GM21515 (cell line): ENCODE results near the gene YPEL4.

ENCODE experiments used
- ATAC-seq: cut with Tn5 transposase; IDR thresholded peaks from one replicate; pipeline ENCODE4 v1.9.1; 2021; ENCODE audit not compliant: unreplicated experiment

Gene YPEL4

DNA sequence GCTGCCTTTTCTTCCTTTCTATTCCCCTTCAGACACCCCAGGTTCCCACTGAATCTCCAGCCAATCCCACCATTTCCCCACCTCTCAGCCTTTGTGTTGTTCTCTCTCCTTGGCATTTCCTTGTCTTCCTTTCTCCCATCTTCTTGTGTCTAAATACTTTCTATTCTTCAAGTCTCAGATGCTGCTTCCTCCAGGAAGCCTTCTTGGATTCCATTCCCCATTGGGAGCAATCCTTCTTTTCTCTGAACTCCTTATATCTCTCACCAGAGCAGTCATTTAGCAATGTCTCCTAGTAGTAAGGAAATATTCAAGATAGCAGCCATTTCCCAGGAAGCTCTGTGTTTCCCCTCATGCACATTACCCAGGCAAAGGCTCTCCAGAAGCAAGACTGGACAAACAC is 15.4 kb downstream of the YPEL4 start:
- no peak for ATAC-seq

DNA sequence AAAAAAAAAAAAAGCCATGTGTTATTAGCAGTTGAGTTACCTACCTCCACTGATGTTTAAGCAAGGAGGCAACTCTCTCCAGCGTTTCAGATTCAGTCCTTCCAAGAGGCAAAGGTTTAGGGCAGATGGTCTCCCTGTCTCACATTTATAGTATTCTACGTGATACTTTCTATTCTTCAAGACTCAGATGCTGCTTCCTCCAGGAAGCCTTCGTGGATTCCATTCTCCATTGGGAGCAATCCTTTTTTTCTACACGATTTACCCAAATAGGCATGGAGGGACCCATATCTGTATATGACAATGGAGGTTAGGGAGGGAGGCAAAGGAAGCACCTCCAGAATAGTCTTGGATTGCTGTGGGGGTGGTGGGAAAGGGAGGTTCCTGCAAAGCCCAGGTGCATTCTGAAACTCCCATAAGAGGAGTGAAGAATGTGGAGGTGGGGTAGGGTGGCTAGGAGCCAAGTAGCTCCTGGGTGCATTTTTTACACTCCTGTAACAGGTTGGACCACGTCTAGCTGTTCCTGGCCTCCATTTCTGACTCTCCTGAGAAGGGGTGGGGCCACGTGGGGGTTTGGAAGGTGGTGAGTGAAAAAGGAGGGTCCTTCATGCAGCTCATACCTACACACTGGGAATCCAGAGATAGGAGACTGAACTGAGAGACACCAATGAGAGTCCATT is 16.2 kb downstream of the YPEL4 start:
- no peak for ATAC-seq

DNA sequence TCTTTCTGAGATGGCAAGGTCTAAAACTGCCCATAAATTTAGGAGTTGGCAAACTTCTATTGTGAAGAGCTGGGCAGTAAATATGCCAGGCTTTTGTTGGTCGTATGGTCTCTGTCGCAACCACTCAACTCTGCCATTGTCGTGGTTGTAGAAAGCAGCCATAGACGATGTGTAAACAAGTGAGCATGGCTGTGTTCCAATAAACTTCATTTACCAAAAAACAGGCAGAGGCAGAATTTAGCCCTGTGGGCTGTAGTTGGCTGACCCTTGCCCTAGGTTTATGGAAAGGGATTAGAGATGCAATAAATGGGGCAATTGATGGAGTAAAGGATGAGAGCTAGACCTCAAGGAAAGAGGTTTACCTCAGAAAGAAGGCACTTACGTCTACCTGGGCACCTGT is 17.6 kb downstream of the YPEL4 start:
- ATAC-seq = no peak

DNA sequence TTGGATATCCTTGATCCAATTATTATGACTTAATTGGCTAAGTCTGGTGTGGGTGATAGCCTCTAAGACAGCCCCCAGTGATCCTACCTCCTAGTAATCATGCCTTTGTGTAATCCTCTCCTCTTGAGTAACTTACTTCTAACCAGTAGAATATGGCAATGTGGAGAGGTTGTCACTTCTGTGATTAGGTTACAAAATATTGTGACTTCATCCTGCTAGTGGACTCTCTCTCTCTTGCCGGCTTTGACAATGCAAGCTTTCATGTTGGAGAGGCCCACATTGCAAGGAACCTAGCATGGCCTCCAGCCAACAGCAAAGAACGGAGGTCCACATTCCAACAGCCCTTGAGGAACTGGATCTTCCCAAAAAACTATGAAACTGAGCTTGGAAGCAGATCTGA is 19.5 kb downstream of the YPEL4 start:
- ATAC-seq = no peak

DNA sequence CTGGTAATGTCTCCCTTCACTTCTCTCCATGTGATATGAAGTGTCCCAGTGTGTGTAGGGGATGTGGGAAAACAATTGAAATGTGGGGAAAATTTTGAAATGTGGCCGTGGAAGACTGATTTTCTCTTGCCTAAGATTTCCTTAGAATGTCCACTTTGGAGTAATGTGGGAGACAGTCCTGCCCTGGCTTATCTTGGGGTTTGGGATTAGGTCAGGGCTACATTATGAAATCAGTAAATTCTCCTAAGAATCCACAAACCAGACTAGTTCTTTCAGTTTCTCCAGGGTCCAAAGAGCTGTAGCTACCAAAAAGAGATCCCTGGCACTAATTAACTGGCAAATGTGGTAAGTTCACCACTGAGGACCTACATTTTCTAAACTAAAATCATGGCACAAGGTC is 22.8 kb downstream of the YPEL4 start:
- ATAC-seq = no peak

DNA sequence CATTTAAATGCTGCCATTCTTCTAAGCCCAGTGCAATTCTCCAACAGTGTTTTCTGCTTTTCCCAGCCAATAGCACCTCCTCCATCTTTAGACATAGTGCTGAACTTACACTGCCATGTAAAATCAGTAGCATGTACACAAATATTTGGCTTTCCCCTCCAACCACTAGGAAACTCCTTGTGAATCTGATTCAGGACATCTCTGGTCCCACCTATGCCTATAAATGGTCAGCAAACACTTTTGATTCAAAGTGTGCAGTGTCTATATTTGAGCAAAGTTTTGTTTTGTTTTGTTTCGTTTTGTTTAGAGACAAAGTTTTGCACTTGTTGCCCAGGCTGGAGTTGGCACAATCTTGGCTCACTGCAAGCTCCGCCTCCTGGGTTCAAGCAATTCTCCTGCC is 24.8 kb downstream of the YPEL4 start:
- no peak for ATAC-seq

DNA sequence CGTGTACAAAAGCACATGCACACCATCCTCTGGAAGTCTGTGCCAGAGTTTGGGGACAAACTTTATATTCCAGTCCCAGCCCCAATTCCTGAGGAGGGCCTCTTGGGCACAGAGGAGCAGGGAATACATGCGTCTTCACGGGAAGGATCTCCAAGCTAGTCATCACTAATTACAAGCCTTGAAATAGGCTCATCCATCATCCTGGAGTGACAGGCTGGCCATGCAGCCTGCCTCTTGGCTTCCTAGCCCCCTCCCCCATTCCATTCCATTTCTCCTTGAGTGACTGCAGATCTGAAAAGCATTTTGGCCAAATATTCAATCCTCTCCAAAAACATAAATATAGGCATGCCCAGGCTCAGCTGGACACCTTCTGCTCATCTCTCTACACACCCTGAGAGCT is 27.4 kb downstream of the YPEL4 start:
- ATAC-seq = no peak

DNA sequence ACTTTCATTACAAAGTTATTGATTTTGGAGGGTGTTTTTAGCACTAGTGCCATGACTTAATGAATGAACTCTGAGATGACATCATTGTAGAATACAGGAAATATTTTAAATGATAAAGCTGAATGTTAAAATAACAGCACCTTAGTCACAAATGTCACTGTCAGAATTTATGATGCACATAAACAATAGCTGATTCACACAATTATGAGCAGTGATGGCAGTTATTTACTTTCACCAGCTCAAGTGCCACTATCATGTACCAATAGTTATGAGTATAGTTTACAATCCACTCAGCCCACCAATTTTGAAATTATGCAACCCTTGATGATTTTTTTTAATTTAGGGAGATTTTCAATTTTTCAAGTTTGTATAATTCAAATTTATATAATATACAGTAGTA is 29.2 kb downstream of the YPEL4 start:
- no peak for ATAC-seq

DNA sequence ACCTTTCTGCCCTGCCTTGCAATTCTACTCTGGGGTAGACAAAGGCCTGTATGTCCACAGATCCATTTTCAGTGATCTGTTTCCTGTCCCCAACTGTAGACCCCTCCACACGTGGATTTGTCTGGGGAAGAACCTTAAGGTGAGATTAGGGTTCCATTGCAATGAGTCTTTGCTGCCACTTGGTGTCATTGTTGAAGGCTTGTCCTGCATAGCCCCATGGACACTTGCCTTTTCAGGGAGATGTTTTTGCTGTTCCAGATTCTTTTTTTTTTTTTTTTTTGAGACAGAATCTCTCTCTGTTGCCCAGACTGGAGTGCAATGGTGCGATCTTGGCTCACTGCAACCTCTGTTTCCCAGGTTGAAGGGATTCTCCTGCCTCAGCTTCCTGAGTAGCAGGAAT is 30.4 kb downstream of the YPEL4 start:
- ATAC-seq = no peak

DNA sequence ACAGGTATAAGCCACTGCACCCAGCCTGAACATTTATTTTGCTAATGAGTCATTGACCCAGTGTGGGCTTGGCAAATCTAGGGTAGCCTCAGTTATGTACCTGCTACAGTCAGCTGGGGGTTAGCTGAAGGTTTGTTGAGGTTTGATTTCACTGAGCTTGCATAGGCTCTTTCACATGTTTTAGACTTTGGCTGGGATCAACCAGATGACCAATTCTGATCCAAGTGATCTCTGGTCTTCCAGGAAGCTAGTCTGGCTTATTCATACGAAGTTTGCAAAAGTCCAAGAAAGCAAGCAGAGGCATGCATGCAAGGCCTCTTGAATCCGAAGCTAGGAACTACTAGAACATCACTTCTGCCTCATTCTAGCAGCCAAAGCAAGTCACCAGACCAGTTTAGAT is 31.3 kb downstream of the YPEL4 start:
- no peak for ATAC-seq

DNA sequence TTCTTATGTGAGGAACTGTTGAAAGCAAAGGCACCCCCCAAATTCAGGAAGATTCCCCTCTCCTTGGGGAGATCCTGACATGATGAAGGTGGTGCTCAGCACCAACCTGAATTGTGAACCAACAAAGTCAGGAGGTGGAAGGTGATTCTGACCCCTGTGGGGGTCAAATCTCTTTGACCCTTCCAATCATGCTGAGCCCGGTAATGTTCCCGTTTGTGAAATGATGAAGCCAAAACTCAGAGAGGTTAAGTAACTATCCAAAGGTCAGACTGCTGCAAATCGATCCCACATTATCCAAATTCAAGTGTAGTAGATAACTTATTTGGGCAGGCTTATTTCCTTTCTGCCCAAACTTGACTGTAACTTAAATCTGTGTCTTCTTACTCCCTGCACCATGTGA is 33.1 kb downstream of the YPEL4 start:
- ATAC-seq = no peak

DNA sequence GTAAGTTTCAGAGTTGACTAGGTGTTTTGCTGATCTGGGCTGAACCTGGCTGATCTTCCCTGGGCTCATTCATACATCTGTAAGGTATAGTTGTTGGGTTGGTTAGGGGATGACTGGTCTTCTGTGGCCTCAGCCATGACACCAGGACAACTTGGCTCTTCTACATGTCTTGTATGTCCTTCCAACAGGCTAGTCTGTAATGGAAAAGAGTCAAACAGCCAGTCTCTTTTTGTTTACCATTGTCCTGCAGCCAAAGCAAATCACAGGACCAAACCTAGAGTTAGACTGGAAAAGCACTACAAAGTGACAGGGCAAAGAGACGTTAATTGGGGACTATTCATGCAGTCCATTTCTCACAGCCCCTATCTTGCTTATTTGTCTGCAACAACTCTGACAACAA is 34.4 kb downstream of the YPEL4 start:
- no peak for ATAC-seq

DNA sequence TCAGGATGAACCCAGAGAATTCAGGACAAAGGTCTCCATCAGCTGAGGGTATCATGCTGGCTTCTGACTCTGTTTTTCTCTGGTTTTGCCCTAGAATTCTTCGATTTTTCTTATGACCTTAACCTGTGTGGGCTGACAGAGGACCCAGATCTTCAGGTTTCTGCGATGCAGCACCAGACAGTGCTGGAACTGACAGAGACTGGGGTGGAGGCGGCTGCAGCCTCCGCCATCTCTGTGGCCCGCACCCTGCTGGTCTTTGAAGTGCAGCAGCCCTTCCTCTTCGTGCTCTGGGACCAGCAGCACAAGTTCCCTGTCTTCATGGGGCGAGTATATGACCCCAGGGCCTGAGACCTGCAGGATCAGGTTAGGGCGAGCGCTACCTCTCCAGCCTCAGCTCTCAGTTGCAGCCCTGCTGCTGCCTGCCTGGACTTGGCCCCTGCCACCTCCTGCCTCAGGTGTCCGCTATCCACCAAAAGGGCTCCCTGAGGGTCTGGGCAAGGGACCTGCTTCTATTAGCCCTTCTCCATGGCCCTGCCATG is 35.4 kb downstream of the YPEL4 start:
- no peak for ATAC-seq

DNA sequence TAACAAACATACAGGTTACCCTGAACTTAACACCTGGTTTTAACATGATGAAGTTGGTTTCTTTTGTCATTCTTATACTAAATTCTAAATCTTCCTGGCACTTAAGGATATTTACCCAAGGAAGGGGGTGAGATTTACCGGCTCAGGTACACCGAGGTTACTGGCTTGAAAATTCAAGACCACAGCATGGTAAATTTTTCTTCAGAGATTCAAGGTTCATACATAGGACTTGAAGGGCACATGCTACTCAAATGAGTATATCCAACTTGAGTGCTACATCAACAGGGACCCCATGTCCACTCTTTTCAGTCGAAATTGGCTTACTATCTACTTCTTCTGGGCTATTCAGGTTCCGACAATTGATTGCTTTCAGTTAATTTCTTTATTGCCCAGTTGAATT is 39.5 kb downstream of the YPEL4 start:
- ATAC-seq = no peak

DNA sequence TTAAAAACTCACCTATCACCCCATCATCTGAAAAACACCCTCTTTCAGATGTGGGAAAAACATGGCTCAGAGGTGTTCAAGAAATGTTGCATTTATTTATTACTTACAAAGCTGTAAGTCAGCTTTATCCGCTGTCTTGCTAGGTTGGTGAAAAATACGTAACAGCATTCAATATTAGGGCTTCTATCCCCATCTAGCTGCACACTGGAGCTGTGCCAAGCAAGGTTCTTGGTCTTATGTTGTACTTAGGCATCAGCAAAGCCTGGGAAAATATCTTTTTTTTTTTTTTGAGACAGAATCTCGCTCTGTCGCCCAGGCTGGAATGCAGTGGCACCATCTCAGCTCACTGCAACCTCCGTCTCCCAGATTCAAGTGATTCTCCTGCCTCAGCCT is 44.7 kb downstream of the YPEL4 start:
- ATAC-seq = no peak

DNA sequence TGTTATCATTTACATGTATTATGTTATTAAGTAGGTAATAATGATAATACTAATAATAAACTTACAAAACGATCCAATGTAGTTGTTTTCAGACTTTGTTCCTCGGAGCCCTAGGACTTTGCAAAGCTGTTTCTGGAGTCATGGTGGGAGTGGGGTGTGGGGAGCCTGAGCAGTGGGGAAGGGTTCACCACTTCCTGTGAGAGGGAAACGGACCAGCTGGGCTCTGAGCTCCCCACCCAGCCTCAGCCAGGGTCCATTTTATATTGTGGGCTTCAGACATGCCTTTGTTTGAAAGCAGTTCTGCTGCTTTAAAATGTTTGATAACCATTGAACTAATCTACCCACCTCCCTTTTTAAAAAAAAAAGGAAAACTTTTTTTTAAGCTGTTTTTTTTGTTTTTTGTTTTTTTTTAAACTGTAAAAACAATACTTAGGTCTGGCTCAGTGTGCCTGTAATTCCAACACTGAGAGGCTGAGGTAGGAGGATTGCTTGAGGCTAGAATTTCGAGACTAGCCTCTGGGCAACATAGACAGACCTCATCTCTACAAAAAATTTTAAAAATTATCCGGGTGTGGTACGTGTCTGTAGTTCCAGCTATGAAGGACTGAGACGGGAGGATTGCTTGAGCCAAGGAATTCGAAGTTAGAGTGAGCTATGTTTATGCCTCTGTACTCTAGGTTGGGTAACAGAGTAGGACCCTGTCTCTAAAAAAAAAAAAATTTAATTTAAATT is 45.2 kb downstream of the YPEL4 start:
- no peak for ATAC-seq

DNA sequence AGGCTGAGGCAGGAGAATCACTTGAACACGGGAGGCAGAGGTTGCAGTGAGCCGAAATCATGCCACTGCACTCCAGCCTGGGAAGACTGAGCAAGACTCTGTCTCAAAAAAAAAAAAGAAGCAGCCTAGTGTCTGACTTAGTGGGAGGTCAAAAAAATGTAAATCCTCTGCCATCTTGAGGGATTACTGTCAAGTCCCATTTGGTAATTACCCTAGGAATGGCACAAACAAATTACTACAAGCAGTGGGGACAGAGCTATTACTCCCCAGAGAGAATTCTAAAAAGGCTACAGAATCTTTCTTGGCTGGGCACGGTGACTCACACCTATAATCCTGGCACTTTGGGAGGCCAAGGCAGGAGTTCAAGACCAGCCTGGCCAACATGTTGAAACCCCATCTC is 48.4 kb downstream of the YPEL4 start:
- ATAC-seq = no peak

DNA sequence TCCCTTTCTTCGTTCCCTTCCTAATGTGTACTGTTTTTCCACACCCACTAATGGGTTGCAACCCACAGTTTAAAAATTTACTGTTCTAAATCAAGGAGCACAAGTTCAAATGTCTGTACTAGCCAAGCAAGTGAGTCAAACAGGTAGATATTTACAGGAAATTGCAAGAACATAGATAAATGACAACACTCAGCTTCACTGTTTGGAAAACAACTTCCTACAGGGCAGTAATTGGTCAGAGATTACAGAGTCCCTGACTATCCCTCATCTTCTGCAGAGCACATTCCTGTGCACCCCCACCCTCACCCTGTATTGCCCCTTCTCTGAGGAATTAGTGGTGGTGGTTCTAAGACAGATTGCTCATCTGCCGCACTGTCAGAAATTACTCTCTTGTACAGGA is 50.3 kb downstream of the YPEL4 start:
- ATAC-seq = no peak

DNA sequence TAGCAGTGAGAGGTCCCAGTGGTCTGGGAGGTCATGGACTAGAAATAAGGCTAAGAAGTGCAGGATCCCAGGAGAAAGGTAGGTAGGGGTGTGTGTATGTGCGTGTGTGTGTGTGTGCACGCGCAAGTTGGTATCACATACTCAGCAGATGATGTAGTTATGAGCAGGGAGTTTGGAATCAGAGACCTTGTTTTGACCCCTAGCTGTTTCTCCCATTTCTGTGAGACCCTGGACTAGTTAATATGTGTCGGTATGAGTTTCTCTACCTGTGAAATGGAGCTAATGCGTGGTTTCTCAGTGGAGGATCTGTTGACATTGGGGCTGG is 50.9 kb downstream of the YPEL4 start:
- no peak for ATAC-seq

DNA sequence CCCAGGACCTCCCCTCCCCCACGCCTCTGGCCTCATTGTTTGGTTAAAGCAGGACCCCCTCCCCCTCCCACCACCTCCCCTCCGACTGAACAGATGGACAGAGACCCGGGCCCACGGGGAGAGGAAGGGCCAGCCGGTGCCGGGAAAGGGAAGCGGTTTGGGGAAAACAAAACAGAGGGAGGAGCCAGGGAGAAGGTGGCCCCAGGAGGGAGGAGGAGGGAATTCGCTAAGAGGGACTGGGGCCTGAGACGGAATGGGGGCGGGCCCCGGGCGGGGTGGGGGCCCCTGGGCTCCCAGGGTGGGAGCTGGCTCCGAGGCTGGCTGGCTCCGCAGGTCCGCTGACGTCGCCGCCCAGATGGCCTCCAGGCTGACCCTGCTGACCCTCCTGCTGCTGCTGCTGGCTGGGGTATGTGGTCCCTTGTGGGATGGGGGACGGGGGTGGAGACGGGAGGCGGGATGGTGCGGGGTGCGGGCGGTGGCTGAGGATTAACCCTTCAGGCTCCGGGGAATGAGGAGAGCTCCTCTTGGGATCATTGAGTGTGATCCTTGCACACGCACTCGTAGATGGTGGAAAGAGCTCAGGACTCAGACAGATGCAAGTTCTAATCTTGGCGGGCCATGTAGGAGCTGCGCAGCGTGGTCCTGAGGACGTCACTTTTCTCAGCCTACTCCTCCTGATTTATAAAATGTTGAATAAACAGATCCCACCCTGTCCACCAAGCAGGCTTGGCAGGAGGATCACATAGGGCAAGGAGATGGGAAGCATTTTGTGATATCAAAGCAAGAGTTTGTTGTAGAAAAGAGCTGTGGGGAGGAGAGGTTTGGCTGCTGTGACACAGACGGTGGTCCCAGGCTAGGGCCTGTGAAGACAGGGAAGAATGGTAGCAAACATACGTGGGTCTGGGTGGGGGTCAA is 51.5 kb downstream of the YPEL4 start:
- ATAC-seq = no peak

DNA sequence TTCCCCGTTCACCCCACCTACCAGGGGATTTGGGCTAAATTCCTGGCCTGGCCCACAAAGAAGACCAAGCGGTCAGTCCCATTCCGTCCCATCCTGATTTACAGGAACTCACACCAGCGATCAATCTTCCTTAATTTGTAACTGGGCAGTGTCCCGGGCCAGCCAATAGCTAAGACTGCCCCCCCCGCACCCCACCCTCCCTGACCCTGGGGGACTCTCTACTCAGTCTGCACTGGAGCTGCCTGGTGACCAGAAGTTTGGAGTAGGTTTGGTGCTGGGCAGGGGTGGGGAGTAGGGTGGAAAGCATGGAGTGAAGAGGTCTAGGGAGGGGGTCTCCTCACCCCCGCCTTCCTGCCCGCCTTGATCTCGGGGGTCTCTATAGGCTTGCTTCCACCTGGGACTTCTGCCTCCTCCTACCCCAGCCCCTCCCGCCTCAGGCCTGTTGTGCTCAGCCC is 52.2 kb downstream of the YPEL4 start, which contains the start of gene SERPING1:
TSS of gene SERPING1 (plus strand) at position 225 of the 455 bp plus-strand sequence. CDS start 586 bp downstream, outside the sequence.
- no peak for ATAC-seq
